HepG2 (cell line): Measurements from ENCODE around the gene NUF2. TPM values are rescaled to one million over a fixed set of nuclear protein-coding genes. Genes with fewer than 3 reads are reported as not detected.

Source experiments
- ARHGAP35 ChIP-seq: sonication (generic); formaldehyde crosslinking; IDR thresholded peaks from 2 replicates; pipeline ENCODE4 v1.9.0; 2022; ENCODE audit warnings: mild to moderate bottlenecking, inconsistent platforms, moderate library complexity, missing genetic modification reagents, borderline replicate concordance
- ARID3A ChIP-seq: IDR thresholded peaks from 2 replicates; pipeline ENCODE4 v1.6.1; 2012; ENCODE audit warnings: low read depth, low read length, improper control_type of control experiment
- ATRX ChIP-seq: sonication (generic); formaldehyde crosslinking; IDR thresholded peaks from 2 replicates; pipeline ENCODE4 v1.4.0; 2020; ENCODE audit warnings: missing genetic modification reagents, borderline replicate concordance
- HNRNPUL1 ChIP-seq: fragments of 200-400 bp; formaldehyde crosslinking; IDR thresholded peaks from 2 replicates; pipeline ENCODE4 v1.6.1; 2017; ENCODE audit warnings: low read depth, mild to moderate bottlenecking, low read length, moderate library complexity
- LCORL ChIP-seq, 2 experiments: fragments of 450-650 bp in 1 of 2; sonication (generic) in 1 of 2; formaldehyde crosslinking in 1 of 2; IDR thresholded peaks; 2 replicates each; pipeline versions ENCODE4 v1.5.0 to v1.6.1; 2017 to 2020; ENCODE audit warnings: antibody characterized with exemption in 1 of 2, missing genetic modification reagents in 1 of 2
- NR1H2 ChIP-seq: sonication (generic); formaldehyde crosslinking; IDR thresholded peaks from 2 replicates; pipeline ENCODE4 v1.8.1; 2022; ENCODE audit warnings: low read depth, missing genetic modification reagents, borderline replicate concordance
- PRDM4 ChIP-seq: sonication (generic); formaldehyde crosslinking; IDR thresholded peaks from 2 replicates; pipeline ENCODE4 v1.9.0; 2021; ENCODE audit warnings: missing genetic modification reagents, borderline replicate concordance
- RNF2 ChIP-seq: fragments of 450-650 bp; conservative IDR thresholded peaks from 2 replicates; pipeline ENCODE4 v1.6.1; 2016; ENCODE audit warnings: low read depth
- SRSF1 ChIP-seq: fragments of 200-400 bp; formaldehyde crosslinking; optimal IDR thresholded peaks from 2 replicates; pipeline ENCODE3; 2017; ENCODE audit warnings: mild to moderate bottlenecking, low read depth, low read length, moderate library complexity
- TOPORS ChIP-seq: sonication (generic); formaldehyde crosslinking; IDR thresholded peaks from 2 replicates; pipeline ENCODE4 v1.8.0; 2023; ENCODE audit warnings: mild to moderate bottlenecking, missing genetic modification reagents
- ZBTB1 ChIP-seq: sonication (generic); formaldehyde crosslinking; IDR thresholded peaks from 2 replicates; pipeline ENCODE4 v1.4.0; 2020; ENCODE audit warnings: missing genetic modification reagents, borderline replicate concordance
- ZBTB21 ChIP-seq: sonication (generic); formaldehyde crosslinking; IDR thresholded peaks from 2 replicates; pipeline ENCODE4 v1.4.0; 2020; ENCODE audit warnings: missing genetic modification reagents
- ZNF18 ChIP-seq: sonication (generic); formaldehyde crosslinking; IDR thresholded peaks from 2 replicates; pipeline ENCODE4 v1.8.0; 2022; ENCODE audit warnings: mild to moderate bottlenecking, missing genetic modification reagents; ENCODE audit not compliant: insufficient replicate concordance
- ZNF329 ChIP-seq: sonication (generic); formaldehyde crosslinking; IDR thresholded peaks from 2 replicates; pipeline ENCODE4 v1.9.0; 2021; ENCODE audit warnings: low read depth, mild to moderate bottlenecking, missing genetic modification reagents
- ZNF33B ChIP-seq: sonication (generic); formaldehyde crosslinking; IDR thresholded peaks from 2 replicates; pipeline ENCODE4 v1.5.1; 2020; ENCODE audit warnings: mild to moderate bottlenecking, missing genetic modification reagents
- ZNF552 ChIP-seq: sonication (generic); formaldehyde crosslinking; IDR thresholded peaks from 2 replicates; pipeline ENCODE4 v1.9.0; 2022; ENCODE audit warnings: missing genetic modification reagents, mild to moderate bottlenecking, borderline replicate concordance
- ZNF724P ChIP-seq: sonication (generic); formaldehyde crosslinking; IDR thresholded peaks from 2 replicates; pipeline ENCODE4 v1.8.0; 2022; ENCODE audit warnings: missing genetic modification reagents, borderline replicate concordance
- ZNF790 ChIP-seq: sonication (generic); formaldehyde crosslinking; IDR thresholded peaks from 2 replicates; pipeline ENCODE4 v1.8.0; 2022; ENCODE audit warnings: missing genetic modification reagents, mild to moderate bottlenecking, borderline replicate concordance
- ZNF83 ChIP-seq: sonication (generic); formaldehyde crosslinking; IDR thresholded peaks from 2 replicates; pipeline ENCODE4 v1.4.0; 2020; ENCODE audit warnings: missing genetic modification reagents, mild to moderate bottlenecking, borderline replicate concordance
- polyA plus RNA-seq, 8 experiments: library from polyadenylated mRNA; depleted of rRNA in 3 of 8; stranded (reverse) in 7 of 8; unstranded in 1 of 8; fragments of >200 nt; fragmentation: Illumina TruSeq in 4 of 8; extraction: Trizol in 4 of 8; gene quantifications; 2 replicates each; pipeline versions ENCODE4 v1.2.1 to v1.2.3, GENCODE V29; 2011 to 2016; ENCODE audit warnings: low read depth in 4 of 8, missing spikeins in 1 of 8, mixed read lengths in 1 of 8; ENCODE audit not compliant: insufficient read depth in 1 of 8
- total RNA-seq, 5 experiments: library from RNA; depleted of rRNA; stranded (reverse); fragments of >200 nt; fragmentation: Illumina TruSeq; extraction: Trizol; gene quantifications; 2 replicates each; pipeline ENCODE4 v1.2.3, GENCODE V29; 2016; ENCODE audit warnings: low read depth in 1 of 5
- TF ChIP-seq, protein P1 (sequence below): sonication (generic); formaldehyde crosslinking; IDR thresholded peaks from 2 replicates; pipeline ENCODE4 v1.5.0; 2020; ENCODE audit warnings: missing genetic modification reagents

Gene NUF2
- total and polyA plus RNA-seq, 2 of the 13 experiments (the other 11 are each of a cell fraction or from before 2014, with no cell fraction given): 26.0 to 39.4 TPM

- no peak for TF ChIP-seq PRDM4
- TF ChIP-seq NR1H2: peak; percentile 27; the same call in 1 of the 2 replicates
- peak; percentile 97 for TF ChIP-seq ZNF724P
- TF ChIP-seq SRSF1: peak; percentile 96
- peak; percentile 62 for TF ChIP-seq ZNF18 (CRISPR knock-in tag)
- no peak for TF ChIP-seq ATRX (CRISPR knock-in tag)
- TF ChIP-seq ZNF790 (CRISPR knock-in tag): 0 out of 2 replicates have a peak, but pooled peaks have one; percentile 40
- TF ChIP-seq ARID3A: peak; percentile 78; the same call in 1 of the 2 replicates
- TF ChIP-seq ZNF33B (CRISPR knock-in tag): peak; percentile 81; the same call in 1 of the 2 replicates
- TF ChIP-seq ZBTB21: peak; percentile 71; the same call in 1 of the 2 replicates
- TF ChIP-seq HNRNPUL1: no peak
- TF ChIP-seq ARHGAP35 (CRISPR knock-in tag): peak; percentile 83; the same call in 1 of the 2 replicates
- peak; percentile 90; the same call in 1 of the 2 replicates for TF ChIP-seq ZBTB1 (CRISPR knock-in tag)
- peak; percentile 90 for TF ChIP-seq ZNF329 (CRISPR knock-in tag)
- peak; percentile 82 for TF ChIP-seq ZNF552 (CRISPR knock-in tag)
- TF ChIP-seq, protein P1, sequence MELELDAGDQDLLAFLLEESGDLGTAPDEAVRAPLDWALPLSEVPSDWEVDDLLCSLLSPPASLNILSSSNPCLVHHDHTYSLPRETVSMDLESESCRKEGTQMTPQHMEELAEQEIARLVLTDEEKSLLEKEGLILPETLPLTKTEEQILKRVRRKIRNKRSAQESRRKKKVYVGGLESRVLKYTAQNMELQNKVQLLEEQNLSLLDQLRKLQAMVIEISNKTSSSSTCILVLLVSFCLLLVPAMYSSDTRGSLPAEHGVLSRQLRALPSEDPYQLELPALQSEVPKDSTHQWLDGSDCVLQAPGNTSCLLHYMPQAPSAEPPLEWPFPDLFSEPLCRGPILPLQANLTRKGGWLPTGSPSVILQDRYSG (CRISPR knock-in tag): peak; percentile 62; the same call in 1 of the 2 replicates
- peak; percentile 86; the same call in 1 of the 2 replicates for TF ChIP-seq ZNF83 (CRISPR knock-in tag)
- peak; percentile 90 for TF ChIP-seq RNF2
- peak; percentile 96 for TF ChIP-seq TOPORS (CRISPR knock-in tag)
- no peak; the same call in 1 of the 2 replicates for TF ChIP-seq LCORL (IDR thresholded peaks at IDR 0.05)
- TF ChIP-seq LCORL (CRISPR knock-in tag; IDR thresholded peaks at IDR 0.05): peak; percentile 95
Observed at GRCh38 chr1:163321311-163322305, at the start of gene NUF2 (continued).
